ENCODE results near the gene C12orf60.

C12orf60 gene

DNA sequence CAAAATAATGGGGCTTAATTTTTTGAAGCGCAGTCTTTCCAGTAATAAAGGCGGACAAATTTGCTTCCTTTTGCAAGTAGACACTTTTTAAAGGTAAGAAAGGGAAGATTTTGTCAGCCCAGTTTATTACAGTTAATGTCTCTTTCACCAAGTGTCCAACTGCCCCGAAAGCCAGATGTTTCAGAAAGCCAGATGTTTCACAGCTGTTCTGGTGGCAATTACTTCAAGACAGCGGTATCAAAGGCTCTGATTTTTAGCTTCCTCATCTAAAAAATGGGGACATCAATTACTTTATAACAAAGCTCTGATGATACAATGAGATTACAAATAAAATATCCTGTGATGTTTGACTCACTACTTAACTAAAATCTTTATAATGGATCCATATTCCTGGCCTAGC, 1.2 kb upstream of the C12orf60 start:
- no peak for TF ChIP-seq CTCF (IDR thresholded peaks at IDR 0.05; ENCODE audit: low read depth, low read length)
- H3K4me3 ChIP-seq (replicated peaks in 1 of 2; ENCODE audit: low read depth in 2 of 2, low read length in 2 of 2) = peak overlapping the region; percentile 90 to 96
- no peak for DNase-seq (ENCODE audit: low read depth in 2 of 2)

DNA sequence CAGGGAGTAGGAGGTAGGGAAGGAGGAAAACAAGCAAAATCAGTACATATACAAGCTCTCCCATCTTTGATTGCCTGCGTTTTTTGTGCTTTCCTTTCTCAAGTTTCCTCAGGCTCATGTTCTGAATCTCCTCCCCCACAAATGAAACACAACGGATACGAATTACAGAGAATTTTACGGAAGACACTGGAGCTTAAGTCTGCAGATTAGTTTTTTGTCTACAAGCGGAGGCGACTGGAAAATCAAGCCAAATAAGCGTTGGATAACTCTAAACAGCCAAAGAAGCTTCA, 804 bp upstream of the C12orf60 start:
- DNase-seq (ENCODE audit: low read depth in 2 of 2) = no peak
- TF ChIP-seq CTCF (IDR thresholded peaks at IDR 0.05; ENCODE audit: low read depth, low read length) = no peak
- H3K4me3 ChIP-seq (replicated peaks in 1 of 2; ENCODE audit: low read depth in 2 of 2, low read length in 2 of 2) = peak overlapping the region; percentile 90 to 96

GRCh38 chr12:14803830-14804160, 325 bp downstream of the C12orf60 start:
- DNase-seq (ENCODE audit: low read depth in 2 of 2) = no peak
- TF ChIP-seq CTCF (IDR thresholded peaks at IDR 0.05; ENCODE audit: low read depth, low read length) = no peak
- peak overlapping the region; percentile 68 to 96 for H3K4me3 ChIP-seq (replicated peaks in 1 of 2; ENCODE audit: low read depth in 2 of 2, low read length in 2 of 2)

- no peak overlapping the region for H3K4me3 ChIP-seq (replicated peaks in 1 of 2; ENCODE audit: low read depth in 2 of 2, low read length in 2 of 2)
- TF ChIP-seq CTCF (IDR thresholded peaks at IDR 0.05; ENCODE audit: low read depth, low read length) = no peak
- no peak for DNase-seq (ENCODE audit: low read depth in 2 of 2)
These were observed 6.9 kb downstream of the C12orf60 start for GRCh38 chr12:14810167-14810952.

GRCh38 chr12:14810953-14811483, 7.5 kb downstream of the C12orf60 start:
- peak; percentile 49 to 55 for DNase-seq (ENCODE audit: low read depth in 2 of 2)
- H3K4me3 ChIP-seq (replicated peaks in 1 of 2; ENCODE audit: low read depth in 2 of 2, low read length in 2 of 2) = no peak overlapping the region
- TF ChIP-seq CTCF (IDR thresholded peaks at IDR 0.05; ENCODE audit: low read depth, low read length) = peak; percentile 56

GRCh38 chr12:14811486-14811885, 8.0 kb downstream of the C12orf60 start:
- no peak for DNase-seq (ENCODE audit: low read depth in 2 of 2)
- TF ChIP-seq CTCF (IDR thresholded peaks at IDR 0.05; ENCODE audit: low read depth, low read length) = no peak

GRCh38 chr12:14814014-14814413, 10.5 kb downstream of the C12orf60 start, which contains the start of gene SMCO3:
SMCO3 (minus strand) TSS chr12:14814182; CDS start chr12:14806680, 7,502 bp downstream.
- H3K4me3 ChIP-seq (replicated peaks in 1 of 2; ENCODE audit: low read depth in 2 of 2, low read length in 2 of 2) = no peak within 1 kb of the TSS
- no peak for DNase-seq (ENCODE audit: low read depth in 2 of 2)
- no peak for TF ChIP-seq CTCF (IDR thresholded peaks at IDR 0.05; ENCODE audit: low read depth, low read length)

More at GRCh38 chr12:14811486-14811885, 8.0 kb downstream of the C12orf60 start:
- H3K4me3 ChIP-seq (replicated peaks in 1 of 2; ENCODE audit: low read depth in 2 of 2, low read length in 2 of 2) = no peak overlapping the region

Data from cardiac fibroblast (primary cell).